H9 (cell line): ENCODE results near the gene LRFN2. TPM values are rescaled to one million over a fixed set of nuclear protein-coding genes. Genes with fewer than 3 reads are reported as not detected.

Experiments used
- DNase-seq: peaks from one replicate; pipeline ENCODE4 v3.0.0-alpha.2; 2017
- H2AFZ ChIP-seq: one replicate; pipeline ENCODE4 v1.6.1; 2013; ENCODE audit warnings: mild to moderate bottlenecking, low read length, control low read depth, moderate library complexity
- H2AK5ac ChIP-seq: 2 replicates; pipeline ENCODE4 v1.6.1; 2013; ENCODE audit warnings: low read length, control low read depth, mixed read lengths; ENCODE audit not compliant: insufficient read length
- H2BK120ac ChIP-seq: one replicate; pipeline ENCODE4 v1.6.1; 2013; ENCODE audit warnings: low read depth, mild to moderate bottlenecking, low read length, control low read depth, inconsistent platforms; ENCODE audit not compliant: poor library complexity, severe bottlenecking
- H2BK12ac ChIP-seq: 2 replicates; pipeline ENCODE4 v1.6.1; 2013; ENCODE audit warnings: low read length, control low read depth, mixed read lengths, low read depth; ENCODE audit not compliant: insufficient read length
- H2BK15ac ChIP-seq: 2 replicates; pipeline ENCODE4 v1.6.1; 2013; ENCODE audit warnings: low read depth, low read length, control low read depth
- H2BK20ac ChIP-seq: one replicate; pipeline ENCODE4 v1.6.1; 2013; ENCODE audit warnings: low read depth, mild to moderate bottlenecking, low read length, control low read depth, inconsistent platforms; ENCODE audit not compliant: poor library complexity, severe bottlenecking
- H2BK5ac ChIP-seq: 2 replicates; pipeline ENCODE4 v1.6.1; 2013; ENCODE audit warnings: low read length, control low read depth, mixed read lengths; ENCODE audit not compliant: insufficient read length
- H3K14ac ChIP-seq: 2 replicates; pipeline ENCODE4 v1.6.1; 2013; ENCODE audit warnings: low read length, control low read depth; ENCODE audit not compliant: insufficient read depth
- H3K18ac ChIP-seq: 2 replicates; pipeline ENCODE4 v1.6.1; 2013; ENCODE audit warnings: low read depth, mild to moderate bottlenecking, mixed read lengths, low read length, control low read depth; ENCODE audit not compliant: insufficient read length
- H3K23ac ChIP-seq: 2 replicates; pipeline ENCODE4 v1.6.1; 2013; ENCODE audit warnings: low read length, control low read depth, mixed read lengths, low read depth; ENCODE audit not compliant: insufficient read length
- H3K23me2 ChIP-seq: 2 replicates; pipeline ENCODE4 v1.6.1; 2013; ENCODE audit warnings: low read depth, mild to moderate bottlenecking, mixed read lengths, low read length, control low read depth; ENCODE audit not compliant: insufficient read length, poor library complexity, severe bottlenecking
- H3K27ac ChIP-seq: 2 replicates; pipeline ENCODE4 v1.5.1; 2013; ENCODE audit warnings: low read length, control low read depth, mixed read lengths, low read depth; ENCODE audit not compliant: insufficient read length
- H3K27me3 ChIP-seq: 2 replicates; pipeline ENCODE4 v1.6.1; 2013; ENCODE audit warnings: low read length, control low read depth, inconsistent platforms; ENCODE audit not compliant: insufficient read depth
- H3K4ac ChIP-seq: 2 replicates; pipeline ENCODE4 v1.6.1; 2013; ENCODE audit warnings: low read depth, mild to moderate bottlenecking, control low read depth, inconsistent platforms, low read length, moderate library complexity
- H3K4me1 ChIP-seq: 2 replicates; pipeline ENCODE4 v1.6.1; 2013; ENCODE audit warnings: low read length, control low read depth, inconsistent platforms; ENCODE audit not compliant: insufficient read depth
- H3K4me2 ChIP-seq: 2 replicates; pipeline ENCODE4 v1.6.1; 2013; ENCODE audit warnings: low read length, control low read depth, mixed read lengths; ENCODE audit not compliant: insufficient read length, insufficient read depth
- H3K56ac ChIP-seq: 2 replicates; pipeline ENCODE4 v1.6.1; 2013; ENCODE audit warnings: low read depth, mild to moderate bottlenecking, mixed read lengths, low read length, control low read depth; ENCODE audit not compliant: insufficient read length
- H3K79me1 ChIP-seq: 2 replicates; pipeline ENCODE4 v1.6.1; 2013; ENCODE audit warnings: low read depth, mild to moderate bottlenecking, moderate library complexity, low read length, control low read depth, inconsistent platforms; ENCODE audit not compliant: insufficient read depth, poor library complexity, severe bottlenecking
- H3K79me2 ChIP-seq: 2 replicates; pipeline ENCODE4 v1.6.1; 2013; ENCODE audit warnings: low read length, control low read depth, inconsistent platforms; ENCODE audit not compliant: insufficient read depth
- H3K9ac ChIP-seq: 2 replicates; pipeline ENCODE4 v1.6.1; 2013; ENCODE audit warnings: low read length, control low read depth, mixed read lengths; ENCODE audit not compliant: insufficient read length; ENCODE audit errors: extremely low read depth
- H3K9me3 ChIP-seq: one replicate; pipeline ENCODE4 v1.6.1; 2013; ENCODE audit warnings: low read depth, low read length, inconsistent platforms; ENCODE audit not compliant: control insufficient read depth
- H3T11ph ChIP-seq: one replicate; pipeline ENCODE4 v1.6.1; 2013; ENCODE audit warnings: mild to moderate bottlenecking, low read length, control low read depth, inconsistent platforms
- H4K20me1 ChIP-seq: one replicate; pipeline ENCODE4 v1.6.1; 2013; ENCODE audit not compliant: control insufficient read depth, insufficient read length, insufficient read depth
- H4K5ac ChIP-seq: 2 replicates; pipeline ENCODE4 v1.6.1; 2013; ENCODE audit warnings: low read depth, mild to moderate bottlenecking, mixed read lengths, low read length, control low read depth; ENCODE audit not compliant: insufficient read length
- H4K8ac ChIP-seq: replicated peaks from 2 replicates; pipeline ENCODE4 v1.6.1; 2013; ENCODE audit warnings: low read length, control low read depth, mixed read lengths, low read depth; ENCODE audit not compliant: insufficient read length
- H4K91ac ChIP-seq: 2 replicates; pipeline ENCODE4 v1.6.1; 2013; ENCODE audit warnings: low read depth, mild to moderate bottlenecking, moderate library complexity, mixed read lengths, low read length, control low read depth; ENCODE audit not compliant: insufficient read length
- H3K27ac Mint-ChIP-seq, 3 experiments: 2 replicates in 2 of 3; 3 replicates in 1 of 3; pipeline ENCODE4 v1.8.0; 2020 to 2021; ENCODE audit warnings: mixed read lengths in 3 of 3, mild to moderate bottlenecking in 1 of 3, moderate library complexity in 1 of 3
- H3K27me3 Mint-ChIP-seq: 2 replicates; pipeline ENCODE4 v1.8.0; 2021; ENCODE audit warnings: low read depth, mild to moderate bottlenecking, moderate library complexity, mixed read lengths
- H3K36me3 Mint-ChIP-seq, 3 experiments: 2 replicates in 2 of 3; 3 replicates in 1 of 3; pipeline ENCODE4 v1.8.0; 2020 to 2021; ENCODE audit warnings: low read depth in 3 of 3, mixed read lengths in 3 of 3; ENCODE audit not compliant: insufficient read depth in 1 of 3
- H3K4me1 Mint-ChIP-seq, 2 experiments: 2 replicates each; pipeline ENCODE4 v1.8.0; 2020; ENCODE audit warnings: mixed read lengths in 2 of 2
- H3K4me3 Mint-ChIP-seq, 2 experiments: 2 replicates in 1 of 2; 3 replicates in 1 of 2; pipeline ENCODE4 v1.8.0; 2020 to 2021; ENCODE audit warnings: mild to moderate bottlenecking in 2 of 2, mixed read lengths in 2 of 2, moderate library complexity in 1 of 2
- H3K9me3 Mint-ChIP-seq, 2 experiments: 2 replicates in 1 of 2; 3 replicates in 1 of 2; pipeline ENCODE4 v1.8.0; 2020; ENCODE audit warnings: mild to moderate bottlenecking in 2 of 2, mixed read lengths in 2 of 2, moderate library complexity in 1 of 2
- CTCF ChIP-seq: fragments of 200-600 bp; sonication (generic); conservative IDR thresholded peaks from 3 replicates; pipeline ENCODE4 v1.8.0; 2021; ENCODE audit warnings: antibody characterized with exemption, mild to moderate bottlenecking
- WGBS: extraction: QIAGEN DNeasy Blood & Tissue Kit; methylation state at CpG from one replicate; pipeline ENCODE4 v1.1.7; 2013; ENCODE audit warnings: missing lambda C conversion rate, low lambda C conversion rate, mixed read lengths; ENCODE audit not compliant: insufficient read length; ENCODE audit errors: extremely low coverage; 5-methylcytosine and 5-hydroxymethylcytosine counted together
- total RNA-seq: library from RNA; stranded (reverse); gene quantifications from 2 replicates; pipeline ENCODE4 v1.2.1, GENCODE V29; 2021

The LRFN2 gene
- total RNA-seq, 1 experiment from 2014 or later: 0.11 TPM

GRCh38 chr6:40436685-40437604, 150.2 kb downstream of the LRFN2 start:
- H3K4ac ChIP-seq: no peak overlapping the region
- no peak for DNase-seq
- no peak overlapping the region for H3T11ph ChIP-seq
- no CpG with 5 or more reads among the region's 8 CpGs for WGBS
- H4K91ac ChIP-seq: no peak overlapping the region
- H3K9me3 ChIP-seq: no peaks in the 10 kb centered on the region
- H2BK20ac ChIP-seq: no peak overlapping the region
- no peaks in the 10 kb centered on the region for H3K23me2 ChIP-seq
- H3K4me3 Mint-ChIP-seq: no peak overlapping the region
- no peak overlapping the region for H2BK5ac ChIP-seq
- no peak overlapping the region; a peak in 1 of 7 replicates for H3K27ac Mint-ChIP-seq
- H2BK15ac ChIP-seq: no peak overlapping the region
- peaks cover 5% of the 10 kb centered on the region for H3K27me3 Mint-ChIP-seq
- H3K79me2 ChIP-seq: no peaks in the 10 kb centered on the region
- no peak overlapping the region for H3K27ac ChIP-seq
- peaks cover 0 to 13% (median 8%) of the 10 kb centered on the region in 3 experiments; a peak in 6 of 7 replicates for H3K36me3 Mint-ChIP-seq
- no peak overlapping the region for H3K9ac ChIP-seq
- no peak overlapping the region for H3K4me2 ChIP-seq
- no peaks in the 10 kb centered on the region for H4K20me1 ChIP-seq
- H3K18ac ChIP-seq: no peak overlapping the region
- no peak overlapping the region for H3K14ac ChIP-seq
- H3K4me1 ChIP-seq: no peaks in the 10 kb centered on the region
- peaks cover 11 to 14% of the 10 kb centered on the region in 2 experiments for H3K9me3 Mint-ChIP-seq
- H2AK5ac ChIP-seq: no peak overlapping the region
- H2BK120ac ChIP-seq: no peak overlapping the region
- H3K4me1 Mint-ChIP-seq: peaks cover 15 to 22% of the 10 kb centered on the region in 2 experiments; a peak in 3 of 4 replicates
- H3K79me1 ChIP-seq: no peaks in the 10 kb centered on the region
- no peak overlapping the region for H2BK12ac ChIP-seq
- no peaks in the 10 kb centered on the region for H3K27me3 ChIP-seq
- no peak overlapping the region for H3K23ac ChIP-seq
- H2AFZ ChIP-seq: no peak overlapping the region
- H4K5ac ChIP-seq: no peak overlapping the region
- H4K8ac ChIP-seq: no peak overlapping the region
- no peak overlapping the region for H3K56ac ChIP-seq
- TF ChIP-seq CTCF: no peak
